HG03103 (cell line): ENCODE measurements around the gene HS3ST1.

Source experiments
- ATAC-seq: cut with Tn5 transposase; IDR thresholded peaks from one replicate; pipeline ENCODE4 v1.9.1; 2021; ENCODE audit warnings: low read depth; ENCODE audit not compliant: unreplicated experiment

HS3ST1 gene

GRCh38 chr4:11428231-11428898 lies at the start of gene HS3ST1:
Gene HS3ST1 (minus strand): TSS chr4:11428894. CDS start chr4:11400005, 28,889 bp downstream.
- peak; percentile 12 for ATAC-seq

GRCh38 chr4:11475871-11476270 lies 47.2 kb upstream of the HS3ST1 start:
- no peak for ATAC-seq

GRCh38 chr4:11474146-11474545 lies 45.5 kb upstream of the HS3ST1 start:
- no peak for ATAC-seq

- no peak for ATAC-seq
Measured at GRCh38 chr4:11472535-11472934, 43.8 kb upstream of the HS3ST1 start.

- peak; percentile 71 for ATAC-seq
Measured at GRCh38 chr4:11471618-11472017, 42.9 kb upstream of the HS3ST1 start.

- no peak for ATAC-seq
Measured at GRCh38 chr4:11471046-11471441, 42.4 kb upstream of the HS3ST1 start.

GRCh38 chr4:11470438-11471045 lies 41.8 kb upstream of the HS3ST1 start:
- ATAC-seq = peak; percentile 55

GRCh38 chr4:11469650-11470437 lies 41.1 kb upstream of the HS3ST1 start:
- ATAC-seq = peak; percentile 50

GRCh38 chr4:11468901-11469300 lies 40.2 kb upstream of the HS3ST1 start:
- ATAC-seq = no peak

- no peak for ATAC-seq
Measured at GRCh38 chr4:11467931-11468330, 39.2 kb upstream of the HS3ST1 start.

- ATAC-seq = no peak
Measured at GRCh38 chr4:11463707-11464106, 35.0 kb upstream of the HS3ST1 start.

GRCh38 chr4:11456401-11456800 lies 27.7 kb upstream of the HS3ST1 start:
- no peak for ATAC-seq

- ATAC-seq = no peak
Measured at GRCh38 chr4:11455201-11455835, 26.6 kb upstream of the HS3ST1 start.

GRCh38 chr4:11451716-11452115 lies 23.0 kb upstream of the HS3ST1 start:
- no peak for ATAC-seq

- ATAC-seq = no peak
Measured at GRCh38 chr4:11446155-11446811, 17.6 kb upstream of the HS3ST1 start.

GRCh38 chr4:11441194-11441556 lies 12.5 kb upstream of the HS3ST1 start:
- ATAC-seq = no peak

- ATAC-seq = no peak
Measured at GRCh38 chr4:11440481-11441193, 11.9 kb upstream of the HS3ST1 start.

GRCh38 chr4:11439836-11440235 lies 11.1 kb upstream of the HS3ST1 start:
- no peak for ATAC-seq

- no peak for ATAC-seq
Measured at GRCh38 chr4:11438647-11439046, 10.0 kb upstream of the HS3ST1 start.

GRCh38 chr4:11436673-11437072 lies 8.0 kb upstream of the HS3ST1 start:
- ATAC-seq = peak; percentile 54
